Stimulated activated CD4-positive, alpha-beta T cell treated with anti-CD3 and anti-CD28 coated beads, Interleukin-4, amount 100 ng/mL, for 4 hours (primary cell): ENCODE results near the gene OR10J4.
"Not testable (repeated sequence)": the region's sequence is repeated elsewhere in the genome, so short reads cannot be mapped to it uniquely, and the experiment has no call there.

Experiments
- DNase-seq, 2 experiments: peaks; one replicate each; pipeline ENCODE4 v3.0.0-alpha.2; 2020

OR10J4 gene

DNA sequence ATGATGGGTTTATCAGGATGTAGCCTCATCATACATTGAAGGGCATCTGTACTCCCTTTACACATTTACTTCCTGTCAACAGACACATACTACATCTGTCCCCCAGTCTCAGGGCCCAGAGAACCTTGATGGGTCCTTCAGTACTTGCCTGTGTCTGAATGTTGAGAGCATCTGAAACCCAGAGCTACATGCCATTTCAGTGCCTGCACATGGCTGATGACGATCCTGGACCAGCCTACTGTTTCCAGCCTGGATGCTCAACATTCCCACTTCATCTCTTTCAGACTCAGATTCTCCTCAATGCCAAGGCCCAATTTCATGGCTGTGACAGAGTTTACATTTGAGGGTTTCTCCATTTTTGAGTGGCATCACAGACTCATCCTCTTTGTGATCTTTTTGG is at the start of gene OR10J4:
OR10J4 (plus strand) TSS at position 301 of the 400 bp plus-strand sequence.
- DNase-seq: no peak

GRCh38 chr1:159406821-159407220 is 25.2 kb upstream of the OR10J4 start:
- DNase-seq: no peak

DNA sequence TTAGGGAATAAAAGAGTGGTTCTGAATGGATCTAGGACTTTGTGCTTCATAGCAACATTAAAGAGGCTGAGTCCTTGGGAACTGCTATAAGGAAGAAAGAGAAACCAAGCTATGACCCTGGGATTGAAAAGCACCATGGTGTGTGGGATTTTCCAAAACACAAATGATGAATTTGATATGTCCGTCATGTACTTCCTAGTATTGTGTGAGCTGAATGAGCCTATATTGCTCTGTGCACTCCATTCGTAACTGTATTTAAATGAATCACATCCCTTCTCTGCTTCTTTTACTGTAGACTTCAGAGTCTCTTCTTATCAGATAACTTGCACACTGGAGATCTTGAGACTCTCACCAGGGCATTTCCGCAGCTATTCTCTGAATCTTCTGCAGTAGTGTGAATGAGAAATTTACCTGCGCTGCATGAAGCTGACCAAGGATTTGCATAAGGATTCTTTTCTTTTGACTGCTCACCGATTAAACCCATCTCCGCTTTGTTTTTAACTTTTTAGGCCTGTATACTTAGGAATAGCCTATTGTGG is 23.1 kb upstream of the OR10J4 start:
- DNase-seq: no peak

GRCh38 chr1:159421821-159422220 is 10.2 kb upstream of the OR10J4 start:
- DNase-seq: no peak

DNA sequence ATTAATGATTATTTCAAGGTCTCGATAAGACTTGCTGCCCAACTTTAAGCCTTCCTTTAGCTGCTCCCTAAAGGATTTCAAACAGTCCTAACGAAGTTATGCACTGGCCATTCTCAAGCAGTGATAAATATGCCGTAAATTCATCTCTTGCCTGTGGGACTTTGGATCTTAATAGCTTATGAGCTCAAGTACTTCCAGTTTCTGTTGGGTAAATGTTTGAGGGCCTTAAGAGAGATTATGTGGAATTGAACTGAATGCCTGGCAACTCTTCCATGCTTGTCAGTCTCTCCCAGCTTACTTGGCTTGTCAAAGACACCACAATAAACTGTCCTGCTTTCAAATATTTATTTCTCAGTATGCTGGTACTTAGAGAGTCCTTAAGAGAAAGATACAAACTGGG is 3.5 kb upstream of the OR10J4 start:
- DNase-seq: no peak

- no peak for DNase-seq
These were observed 2.7 kb upstream of the OR10J4 start for GRCh38 chr1:159429074-159429861.

GRCh38 chr1:159430985-159431384 is 1.0 kb upstream of the OR10J4 start:
- no peak for DNase-seq

GRCh38 chr1:159436469-159436868 is 4.5 kb downstream of the OR10J4 start:
- no peak for DNase-seq

DNA sequence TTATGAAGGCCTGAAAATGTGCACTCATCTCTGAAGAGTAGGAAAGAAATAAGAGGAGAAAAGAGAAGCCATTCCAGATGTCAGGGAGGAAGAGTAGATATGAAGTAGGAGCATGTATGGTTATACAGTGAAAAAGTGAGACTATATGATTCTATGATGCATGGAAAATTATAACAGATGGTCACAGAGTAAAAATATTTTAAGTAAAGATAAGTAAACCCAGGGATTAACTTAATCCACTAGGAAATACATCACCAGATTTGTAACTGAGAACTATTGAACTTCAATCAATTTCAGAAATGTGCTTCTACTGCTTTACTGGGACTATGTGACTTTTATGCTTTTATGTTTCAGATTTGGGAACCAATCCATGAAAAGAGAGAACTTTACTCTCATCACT is 7.4 kb downstream of the OR10J4 start, which contains the start of gene OR10J1:
OR10J1 (plus strand) TSS at position 301 of the 400 bp plus-strand sequence; CDS start at position 371, 70 bp downstream.
- DNase-seq: no peak

- DNase-seq: no peak
These were observed 9.4 kb downstream of the OR10J4 start for GRCh38 chr1:159441360-159441759.

- no peak for DNase-seq
These were observed 10.4 kb downstream of the OR10J4 start for GRCh38 chr1:159442428-159442827.

GRCh38 chr1:159443066-159443750 is 11.2 kb downstream of the OR10J4 start:
- no peak for DNase-seq

DNA sequence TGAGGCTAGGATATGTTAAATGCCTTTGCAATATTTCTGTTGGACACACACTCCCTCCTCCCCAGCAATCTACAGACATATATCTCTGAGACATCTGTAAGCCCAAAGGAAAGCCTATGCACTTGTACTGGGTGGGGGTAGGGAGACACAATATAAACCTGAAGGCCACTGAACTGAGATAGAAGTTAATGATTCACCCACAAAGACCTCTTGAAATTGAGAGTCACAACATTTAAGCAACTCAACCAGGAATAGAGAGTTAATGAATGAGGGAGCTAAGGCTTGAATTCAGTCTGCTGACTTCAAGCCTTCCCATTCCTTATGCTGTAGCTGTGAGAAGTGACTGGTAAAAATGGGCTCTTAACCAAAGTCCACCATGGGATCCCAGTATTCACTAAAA is 12.5 kb downstream of the OR10J4 start:
- DNase-seq: no peak

DNA sequence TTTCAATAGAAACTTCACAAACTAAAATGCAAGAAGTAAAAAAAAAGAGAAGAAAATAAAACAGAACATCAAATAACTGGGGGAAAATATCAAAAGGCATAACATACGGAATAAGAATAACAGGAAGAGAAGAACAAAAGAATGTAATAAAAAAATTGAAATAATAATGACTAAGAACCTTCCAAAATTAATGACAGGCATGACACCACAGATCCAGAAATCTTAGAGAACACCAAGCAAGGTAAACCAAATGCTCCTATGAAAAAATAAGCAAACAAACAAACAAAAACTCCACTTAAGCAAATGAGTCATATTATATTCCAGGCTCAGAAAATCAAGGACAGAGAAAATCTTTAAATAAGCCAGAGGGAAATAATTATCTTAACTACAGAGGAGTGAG is 16.2 kb downstream of the OR10J4 start:
- DNase-seq: no peak

DNA sequence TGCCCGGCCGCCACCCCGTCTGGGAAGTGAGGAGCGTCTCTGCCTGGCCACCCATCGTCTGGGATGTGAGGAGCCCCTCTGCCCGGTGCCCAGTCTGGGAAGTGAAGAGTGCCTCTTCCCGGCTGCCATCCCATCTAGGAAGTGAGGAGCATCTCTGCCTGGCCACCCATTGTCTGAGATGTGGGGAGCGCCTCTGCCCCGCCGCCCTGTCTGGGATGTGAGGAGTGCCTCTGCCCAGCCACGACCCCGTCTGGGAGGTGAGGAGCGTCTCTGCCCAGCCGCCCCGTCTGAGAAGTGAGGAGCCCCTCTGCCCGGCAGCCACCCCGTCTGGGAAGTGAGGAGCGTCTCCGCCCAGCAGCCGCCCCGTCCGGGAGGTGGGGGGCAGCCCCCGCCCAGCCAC is 17.6 kb downstream of the OR10J4 start:
- DNase-seq: not testable (repeated sequence)

DNA sequence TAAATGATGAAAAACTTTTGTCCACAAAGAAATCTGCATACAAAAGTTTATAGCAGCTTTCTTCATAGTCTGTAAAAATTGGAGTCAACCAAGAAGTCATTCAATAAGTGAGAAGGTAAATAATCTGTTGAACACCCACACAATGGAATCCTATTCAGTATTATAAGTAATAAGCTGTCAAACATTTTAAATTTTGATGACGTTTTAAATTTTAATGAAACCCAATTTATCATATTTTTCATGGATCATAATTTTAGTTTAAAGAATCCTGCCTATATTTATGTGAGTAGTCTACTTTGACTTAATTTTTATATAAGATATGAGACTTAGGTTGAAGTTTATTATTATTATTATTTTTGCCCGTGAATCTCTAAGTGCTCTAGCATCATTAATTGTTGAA is 27.5 kb downstream of the OR10J4 start:
- DNase-seq: no peak

DNA sequence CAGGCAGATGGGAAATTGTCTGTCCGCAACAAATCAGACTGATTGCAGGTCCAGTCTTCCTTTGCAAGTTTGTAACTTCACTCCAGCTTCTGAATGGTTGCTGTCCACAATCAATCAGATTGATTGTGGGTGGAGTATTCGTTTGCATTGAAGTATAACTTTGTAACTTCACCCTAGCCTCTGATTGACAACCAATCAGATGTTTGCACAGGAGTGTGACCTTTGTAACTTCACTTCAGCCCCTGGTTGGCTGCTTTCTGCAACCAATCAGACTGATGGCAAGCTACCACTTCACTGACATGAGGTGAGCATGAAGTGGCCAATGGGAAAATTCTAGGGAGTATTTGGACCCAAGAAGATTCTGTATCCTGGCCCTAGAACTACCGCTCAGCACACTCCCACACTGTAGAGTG is 33.2 kb downstream of the OR10J4 start:
- DNase-seq: no peak

DNA sequence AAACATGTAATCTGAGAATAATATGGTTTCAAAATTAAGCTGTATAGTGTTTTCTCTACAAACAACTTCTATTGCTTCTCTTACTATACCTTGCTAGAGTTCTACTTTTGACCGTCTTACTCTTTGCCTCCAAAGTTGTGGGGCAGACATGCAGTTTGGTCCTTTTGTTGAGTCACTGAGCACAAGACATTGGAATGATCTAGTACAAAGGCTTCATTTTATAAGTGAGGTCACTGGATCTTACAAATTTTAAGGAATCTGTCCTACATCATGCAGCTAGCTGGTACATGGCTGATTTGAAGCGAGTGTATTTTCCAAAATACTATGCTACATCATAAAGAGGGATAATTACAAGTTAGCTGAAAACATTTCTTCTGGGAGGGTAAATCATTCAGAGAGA is 36.3 kb downstream of the OR10J4 start:
- DNase-seq: no peak

DNA sequence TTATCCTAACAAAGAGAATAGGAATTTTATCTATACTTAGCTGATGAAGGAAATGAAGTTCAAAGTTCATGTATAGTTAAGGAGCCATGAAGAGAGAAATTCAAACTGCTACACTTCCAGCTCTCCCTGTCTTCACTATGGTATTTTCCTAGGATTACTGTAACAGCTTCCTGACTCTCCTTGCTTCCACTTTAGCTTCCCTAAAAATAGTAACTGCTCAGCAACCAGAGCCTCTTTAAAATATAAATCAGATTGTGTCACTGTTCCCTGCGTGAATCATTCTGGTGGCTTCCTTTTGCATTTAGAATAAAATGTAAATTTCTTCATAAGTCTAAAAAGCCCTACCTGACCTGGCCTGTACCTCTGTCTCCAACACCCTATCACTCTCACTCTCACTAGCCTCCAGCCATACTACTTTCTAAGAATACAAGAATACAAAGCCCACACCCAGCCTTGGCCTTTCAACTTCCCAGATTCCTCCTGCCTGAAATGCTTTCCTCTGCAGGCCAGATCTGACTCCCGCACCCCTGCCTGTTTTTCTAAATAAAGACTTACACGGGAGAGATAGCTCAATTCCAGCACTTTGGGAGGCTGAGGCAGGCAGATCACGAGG is 38.0 kb downstream of the OR10J4 start:
- no peak for DNase-seq

GRCh38 chr1:159473335-159473734 is 41.3 kb downstream of the OR10J4 start:
- DNase-seq: no peak

- DNase-seq: no peak
These were observed 42.9 kb downstream of the OR10J4 start for GRCh38 chr1:159474926-159475325.
